GM12891 (cell line): Measurements from ENCODE around the gene KHDRBS2.

ENCODE experiments used
- DNase-seq: peaks from one replicate; pipeline ENCODE4 v3.0.0; 2011; ENCODE audit warnings: low spot score; ENCODE audit not compliant: insufficient read length
- FAIRE-seq: peaks from 2 replicates; lab custom pipeline; 2011; peaks lifted over from hg19 to GRCh38; lab: Jason Lieb, UNC
- PAX5 ChIP-seq: IDR thresholded peaks from 2 replicates; pipeline ENCODE4 v1.6.1; 2011; ENCODE audit warnings: low read length, moderate library complexity, mild to moderate bottlenecking; ENCODE audit not compliant: insufficient read depth, severe bottlenecking
- POLR2A ChIP-seq: IDR thresholded peaks from 2 replicates; pipeline ENCODE4 v1.6.1; 2011; ENCODE audit warnings: low read depth, low read length, control low read depth
- POLR2AphosphoS5 ChIP-seq: IDR thresholded peaks from 2 replicates; pipeline ENCODE4 v1.6.1; 2011; ENCODE audit warnings: low read depth, low read length, control low read depth
- POU2F2 ChIP-seq: IDR thresholded peaks from 2 replicates; pipeline ENCODE4 v1.6.1; 2011; ENCODE audit warnings: low read depth, mild to moderate bottlenecking, control low read depth, low read length, moderate library complexity
- SPI1 ChIP-seq: IDR thresholded peaks from 2 replicates; pipeline ENCODE4 v1.6.1; 2011; ENCODE audit warnings: low read depth, low read length, control low read depth
- TAF1 ChIP-seq: IDR thresholded peaks from 2 replicates; pipeline ENCODE4 v1.6.1; 2011; ENCODE audit warnings: low read depth, low read length, control low read depth

The KHDRBS2 gene

DNA sequence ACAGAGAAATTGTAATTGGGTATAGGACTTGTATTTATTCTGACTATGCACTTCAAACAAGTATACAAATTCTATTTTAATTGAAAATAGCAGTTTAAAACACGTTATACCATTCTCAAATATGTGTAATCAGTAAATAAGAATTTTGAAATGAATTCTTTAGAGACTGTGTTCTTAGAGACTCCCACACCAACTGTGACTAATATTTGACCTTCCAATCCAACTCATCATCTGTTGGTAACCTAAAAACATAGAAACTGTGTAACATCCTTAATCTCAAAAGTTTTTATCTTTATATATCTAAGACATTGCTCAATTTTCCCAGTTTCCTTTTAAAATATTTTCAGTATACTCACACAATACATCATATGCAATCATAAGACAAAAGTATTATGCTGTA lies 83.9 kb downstream of the KHDRBS2 start:
- no peak for FAIRE-seq

DNA sequence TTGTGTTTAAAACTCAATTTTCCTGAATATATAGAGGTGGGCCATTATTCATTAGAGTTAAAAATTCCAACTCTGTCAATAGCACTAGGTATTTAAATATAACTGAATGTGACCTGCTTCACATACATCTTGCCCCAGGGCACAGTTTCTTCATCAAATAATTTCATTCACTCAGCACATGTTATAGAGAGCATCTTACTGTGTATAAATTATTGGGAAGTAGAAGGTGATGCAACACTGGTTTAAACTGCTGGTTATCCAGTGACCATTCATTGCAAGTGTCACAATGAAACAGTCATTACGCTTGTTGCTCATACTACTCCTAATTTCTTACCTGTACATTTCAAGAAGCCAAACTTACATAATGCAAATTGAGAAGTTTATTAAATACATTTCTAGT lies 93.4 kb downstream of the KHDRBS2 start:
- no peak for FAIRE-seq
- DNase-seq: no peak
- TF ChIP-seq POLR2AphosphoS5: no peak
- TF ChIP-seq PAX5: no peak
- TF ChIP-seq POLR2A: no peak
- no peak for TF ChIP-seq POU2F2
- TF ChIP-seq SPI1: no peak
- no peak for TF ChIP-seq TAF1

More for the DNA sequence above, 83.9 kb downstream of the KHDRBS2 start:
- TF ChIP-seq SPI1: no peak
- TF ChIP-seq POU2F2: no peak
- TF ChIP-seq POLR2AphosphoS5: no peak
- TF ChIP-seq TAF1: no peak
- TF ChIP-seq POLR2A: no peak
- no peak for TF ChIP-seq PAX5
- DNase-seq: no peak

DNA sequence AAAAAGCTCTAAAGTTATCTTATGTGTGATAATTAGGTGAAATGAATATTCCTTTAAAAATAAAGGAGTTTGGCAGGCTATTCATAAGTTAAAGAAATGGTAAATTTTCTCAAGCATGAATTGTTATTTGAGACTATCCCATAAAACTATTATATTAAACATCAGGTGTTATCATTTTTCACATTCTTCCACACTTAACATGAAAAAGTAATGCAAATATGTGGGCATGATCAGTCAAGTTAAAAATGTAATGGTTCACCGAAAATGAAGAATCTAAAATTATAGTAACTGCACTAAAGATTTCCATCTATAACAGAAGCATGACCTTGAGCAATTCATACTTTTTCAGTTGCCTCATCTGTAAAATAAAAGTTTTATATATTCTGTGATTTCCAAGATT lies 110.8 kb downstream of the KHDRBS2 start:
- TF ChIP-seq TAF1 (no peak), POLR2A (no peak), POU2F2 (no peak), POLR2AphosphoS5 (no peak), PAX5 (no peak)
- DNase-seq (no peak), FAIRE-seq (no peak)

DNA sequence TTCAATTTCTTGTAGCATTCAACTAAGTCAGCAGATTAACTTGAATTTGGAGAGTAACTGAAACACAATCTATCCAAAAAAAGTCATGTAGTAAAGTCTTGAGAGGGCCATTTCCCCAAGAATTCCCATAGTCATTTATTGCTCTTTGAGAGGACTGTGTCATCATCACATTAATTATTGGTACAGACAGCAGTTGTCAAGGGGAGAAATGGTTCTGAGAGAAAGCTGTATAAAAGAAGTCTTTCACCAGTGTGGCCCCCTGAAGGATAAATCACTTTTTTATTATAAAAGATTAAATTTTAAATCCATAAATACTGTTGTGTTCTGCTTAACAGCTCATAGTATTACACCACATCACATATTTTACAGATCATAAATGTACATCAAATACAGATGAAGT lies 111.5 kb downstream of the KHDRBS2 start:
- TF ChIP-seq PAX5 (no peak), TAF1 (no peak), POLR2AphosphoS5 (no peak), SPI1 (no peak), POLR2A (no peak), POU2F2 (no peak)
- FAIRE-seq: no peak
- no peak for DNase-seq

DNA sequence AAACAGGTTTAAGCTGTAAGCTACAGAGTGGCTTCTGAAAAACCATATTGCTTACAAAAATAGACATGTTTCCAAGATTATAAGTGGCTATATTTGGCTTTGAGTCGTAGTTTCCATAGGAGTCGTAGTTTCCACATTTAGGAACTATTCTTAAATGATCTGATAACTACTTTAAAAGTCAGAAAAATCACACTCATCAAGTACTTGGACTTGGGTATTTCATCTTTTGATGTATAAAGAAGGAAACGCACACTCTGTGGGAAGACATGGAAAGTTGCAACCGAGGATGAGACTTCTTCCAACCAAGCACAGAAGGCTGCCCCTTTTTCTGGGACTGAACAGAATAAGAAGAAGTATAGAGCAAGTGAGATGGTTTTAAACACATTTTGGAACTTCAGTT lies 118.3 kb downstream of the KHDRBS2 start:
- FAIRE-seq: no peak
- DNase-seq: no peak
- TF ChIP-seq POLR2AphosphoS5 (no peak), POU2F2 (no peak), SPI1 (no peak), PAX5 (no peak), POLR2A (no peak), TAF1 (no peak)

DNA sequence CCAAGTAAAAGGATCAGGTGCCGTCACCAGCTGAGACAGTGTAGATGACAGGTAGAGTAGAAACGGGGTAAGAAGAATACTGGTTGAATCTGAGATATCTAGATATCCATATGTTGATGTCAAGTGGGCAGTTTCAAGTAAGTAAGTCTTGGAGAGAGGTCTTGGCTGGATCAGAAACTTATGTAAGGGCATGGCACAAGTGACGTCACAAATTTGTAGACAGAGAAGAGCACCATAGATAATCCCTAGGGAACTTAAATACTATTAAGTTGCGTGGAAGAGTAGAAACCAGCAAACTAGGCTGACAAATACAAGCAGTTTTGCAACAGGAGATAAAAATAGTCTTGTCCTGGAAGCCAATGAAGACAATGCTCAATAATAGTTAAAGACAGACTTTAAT lies 123.2 kb downstream of the KHDRBS2 start:
- FAIRE-seq (no peak), DNase-seq (no peak)
- TF ChIP-seq SPI1 (no peak), POU2F2 (no peak), TAF1 (no peak), POLR2AphosphoS5 (no peak), PAX5 (no peak)

DNA sequence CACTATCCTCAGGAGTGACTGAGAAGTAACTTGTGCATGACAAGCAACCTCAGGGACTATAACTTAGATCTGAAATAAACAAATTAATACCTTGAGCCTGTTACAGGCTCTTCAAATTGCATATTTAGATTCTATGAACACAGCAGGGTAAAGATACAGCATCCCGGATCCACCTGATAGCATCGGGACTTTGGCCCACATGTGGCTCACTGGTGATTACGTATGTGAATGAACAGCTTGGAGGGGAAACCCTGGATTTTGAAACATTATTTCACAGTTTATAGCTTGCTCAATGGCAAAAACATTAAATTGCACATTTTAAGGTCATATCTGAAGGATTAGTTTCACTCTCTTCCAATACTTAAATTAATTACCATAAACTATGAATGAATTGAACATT lies 133.2 kb downstream of the KHDRBS2 start:
- DNase-seq: no peak
- no peak for FAIRE-seq
- TF ChIP-seq POLR2A: no peak
- TF ChIP-seq PAX5: no peak
- no peak for TF ChIP-seq POLR2AphosphoS5
- no peak for TF ChIP-seq SPI1
- TF ChIP-seq POU2F2: no peak
- no peak for TF ChIP-seq TAF1

DNA sequence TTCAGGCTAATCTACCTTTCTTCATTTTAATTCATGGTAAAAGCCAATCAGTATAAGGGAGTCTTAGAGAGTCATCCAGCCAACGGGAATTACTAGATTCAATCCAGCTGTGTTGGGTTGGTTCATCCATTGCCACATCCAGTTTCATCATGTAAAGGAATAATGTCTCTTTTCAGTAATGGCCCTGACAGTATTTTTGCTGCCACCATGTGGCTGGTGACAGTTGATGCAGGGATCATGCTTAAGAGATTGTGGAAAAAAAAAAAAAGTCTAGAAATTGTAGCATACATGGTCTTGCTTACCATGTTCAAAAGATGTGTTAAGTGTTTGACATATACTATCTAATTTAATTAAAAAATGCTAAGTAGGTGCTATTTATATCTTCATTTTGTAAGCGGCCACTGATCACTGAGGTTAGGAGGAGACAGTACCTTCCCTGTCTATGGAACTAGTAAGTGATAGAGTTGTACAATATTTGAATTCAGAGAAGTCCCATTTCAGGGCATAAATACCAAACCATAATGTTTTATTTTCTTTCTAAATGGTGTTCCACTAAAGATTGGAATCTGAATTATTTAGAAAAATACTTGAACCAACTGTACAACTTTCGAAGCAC lies 135.9 kb downstream of the KHDRBS2 start:
- no peak for TF ChIP-seq POLR2A
- TF ChIP-seq PAX5: no peak
- TF ChIP-seq POLR2AphosphoS5: no peak
- TF ChIP-seq TAF1: no peak
- no peak for TF ChIP-seq POU2F2
- TF ChIP-seq SPI1: no peak
- FAIRE-seq (no peak), DNase-seq (no peak)

DNA sequence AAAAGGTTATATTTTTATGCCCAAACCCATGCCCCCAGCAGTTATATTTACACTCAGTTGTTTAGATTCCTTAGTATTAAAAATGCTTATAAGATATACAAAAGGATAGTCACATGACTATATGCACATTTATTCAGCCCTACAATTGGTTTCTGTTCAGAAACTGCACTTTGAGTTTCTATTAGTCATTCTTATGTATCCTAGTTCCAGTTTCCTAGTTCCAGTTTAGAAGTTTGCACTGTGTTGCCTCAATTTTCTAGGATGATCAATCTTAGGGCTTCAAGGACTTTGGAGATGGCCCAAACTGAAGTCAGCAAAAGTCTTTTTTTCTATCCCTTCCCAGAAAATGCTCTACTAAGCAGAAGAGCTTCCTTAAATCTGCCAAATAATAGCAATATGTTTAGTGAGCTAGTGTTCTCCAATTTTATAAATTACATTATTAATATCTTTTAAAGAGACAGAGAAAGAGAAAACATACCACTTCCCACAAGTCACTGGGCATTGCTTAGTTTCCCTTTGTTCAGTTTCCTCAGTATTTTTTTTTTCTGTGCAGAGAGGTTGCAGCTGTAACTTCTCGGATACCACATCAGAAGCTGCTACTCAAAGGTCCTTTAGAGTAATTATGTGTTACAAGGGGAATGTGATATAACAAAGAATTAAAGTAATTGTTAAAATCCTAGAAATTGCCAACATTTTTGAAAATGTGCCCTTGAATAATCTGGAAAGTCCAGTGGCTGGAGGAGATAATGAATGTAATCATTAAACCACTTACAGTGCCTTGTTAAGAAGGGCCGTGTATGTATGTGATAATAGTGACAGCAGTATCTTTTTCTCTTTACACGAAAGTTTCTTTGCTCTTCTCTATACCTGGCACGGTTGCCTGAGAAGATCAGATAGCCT lies 138.8 kb downstream of the KHDRBS2 start:
- no peak for DNase-seq
- FAIRE-seq: no peak
- TF ChIP-seq POU2F2 (no peak), POLR2AphosphoS5 (no peak), SPI1 (no peak), PAX5 (no peak), POLR2A (no peak), TAF1 (no peak)

DNA sequence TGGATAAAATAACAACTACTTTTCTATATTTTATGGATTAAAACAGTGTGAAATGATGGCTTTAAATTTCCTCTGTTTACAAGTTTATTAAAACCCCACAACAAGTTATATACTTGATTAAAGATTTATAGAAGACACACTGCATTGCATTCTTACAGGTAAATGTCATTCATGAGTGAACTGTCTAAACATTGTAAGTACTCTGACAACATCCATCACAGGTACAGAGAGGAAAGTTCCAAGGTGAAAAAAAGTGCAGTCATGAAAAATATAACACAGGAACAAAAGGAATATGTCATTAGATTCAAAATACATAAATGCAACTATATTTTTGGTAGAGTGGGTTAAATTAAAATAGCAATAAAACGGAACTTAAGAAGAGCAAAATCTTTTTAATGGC lies 156.9 kb downstream of the KHDRBS2 start:
- no peak for DNase-seq
- no peak for FAIRE-seq
- no peak for TF ChIP-seq SPI1
